Peyer's patch (tissue), 4 donors: Measurements from ENCODE around the gene C3orf52.

Source experiments
- CTCF ChIP-seq, 6 experiments: fragments of 450-650 bp in 4 of 6; fragments of 200-600 bp in 2 of 6; sonication (generic) in 1 of 6; IDR thresholded peaks; one replicate each; pipeline ENCODE4 v1.5.1; 2017 to 2019; ENCODE audit warnings: antibody characterized with exemption in 6 of 6, mild to moderate bottlenecking in 3 of 6, moderate library complexity in 1 of 6
- POLR2A ChIP-seq, 2 donors: fragments of 450-650 bp; IDR thresholded peaks; one replicate each; pipeline ENCODE4 v1.5.1; 2017; ENCODE audit warnings: antibody characterized with exemption in 2 of 2, mild to moderate bottlenecking in 2 of 2, moderate library complexity in 2 of 2

GRCh38 chr3:112132975-112133448, 46.8 kb downstream of the C3orf52 start, which contains the start of gene GCSAM:
- TF ChIP-seq CTCF (IDR thresholded peaks at IDR 0.05): no peak
- TF ChIP-seq POLR2A (IDR thresholded peaks at IDR 0.05): no peak
